GM20000 (cell line): ENCODE data around the gene IL12B.
"Not testable (repeated sequence)": the region's sequence is repeated elsewhere in the genome, so short reads cannot be mapped to it uniquely, and the experiment has no call there.

Experiments used
- DNase-seq: peaks from one replicate; pipeline ENCODE4 v3.0.0; 2012; ENCODE audit warnings: low spot score
- CTCF ChIP-seq: IDR thresholded peaks from 2 replicates; pipeline ENCODE4 v1.5.1; 2012; ENCODE audit warnings: mild to moderate bottlenecking, control low read depth; ENCODE audit errors: extremely low read depth, missing control alignments

Gene IL12B

GRCh38 chr5:159273923-159274322 is 56.4 kb downstream of the IL12B start:
- TF ChIP-seq CTCF = no peak
- no peak for DNase-seq

GRCh38 chr5:159269723-159270122 is 60.6 kb downstream of the IL12B start:
- TF ChIP-seq CTCF = no peak
- DNase-seq = no peak

GRCh38 chr5:159266764-159267163 is 63.5 kb downstream of the IL12B start:
- not testable (repeated sequence) for DNase-seq
